Measurements from ENCODE around the gene LRRFIP2.

DNA sequence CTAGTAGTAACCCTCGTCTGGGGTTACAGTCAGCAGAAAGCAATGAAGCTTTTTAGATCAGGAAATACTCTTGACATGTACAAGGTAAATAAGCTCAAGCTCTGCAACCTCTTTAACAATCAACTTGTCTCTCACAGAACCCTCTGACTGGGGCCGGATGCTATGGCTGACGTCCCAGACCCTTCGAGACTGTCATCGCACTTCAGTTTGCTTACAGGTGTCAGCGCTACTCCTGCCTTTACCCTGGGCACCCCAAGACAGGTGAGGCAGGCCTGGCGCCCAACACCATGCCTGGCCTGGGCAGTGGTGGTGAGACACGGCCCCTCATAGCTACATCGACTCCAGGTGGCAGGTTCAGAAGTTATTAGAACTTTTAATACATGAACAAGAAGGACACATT lies 30.6 kb downstream of the LRRFIP2 start:
- no peak for TF ChIP-seq CEBPB (IDR thresholded peaks at IDR 0.05; ENCODE audit: low read depth, low read length)
- no peak for TF ChIP-seq POLR2A (IDR thresholded peaks at IDR 0.05; ENCODE audit: low read depth, low read length)
- TF ChIP-seq, protein P1, sequence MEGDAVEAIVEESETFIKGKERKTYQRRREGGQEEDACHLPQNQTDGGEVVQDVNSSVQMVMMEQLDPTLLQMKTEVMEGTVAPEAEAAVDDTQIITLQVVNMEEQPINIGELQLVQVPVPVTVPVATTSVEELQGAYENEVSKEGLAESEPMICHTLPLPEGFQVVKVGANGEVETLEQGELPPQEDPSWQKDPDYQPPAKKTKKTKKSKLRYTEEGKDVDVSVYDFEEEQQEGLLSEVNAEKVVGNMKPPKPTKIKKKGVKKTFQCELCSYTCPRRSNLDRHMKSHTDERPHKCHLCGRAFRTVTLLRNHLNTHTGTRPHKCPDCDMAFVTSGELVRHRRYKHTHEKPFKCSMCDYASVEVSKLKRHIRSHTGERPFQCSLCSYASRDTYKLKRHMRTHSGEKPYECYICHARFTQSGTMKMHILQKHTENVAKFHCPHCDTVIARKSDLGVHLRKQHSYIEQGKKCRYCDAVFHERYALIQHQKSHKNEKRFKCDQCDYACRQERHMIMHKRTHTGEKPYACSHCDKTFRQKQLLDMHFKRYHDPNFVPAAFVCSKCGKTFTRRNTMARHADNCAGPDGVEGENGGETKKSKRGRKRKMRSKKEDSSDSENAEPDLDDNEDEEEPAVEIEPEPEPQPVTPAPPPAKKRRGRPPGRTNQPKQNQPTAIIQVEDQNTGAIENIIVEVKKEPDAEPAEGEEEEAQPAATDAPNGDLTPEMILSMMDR (conservative IDR thresholded peaks at IDR 0.05; ENCODE audit: low read depth, low read length): no peak
- TF ChIP-seq, protein P2, sequence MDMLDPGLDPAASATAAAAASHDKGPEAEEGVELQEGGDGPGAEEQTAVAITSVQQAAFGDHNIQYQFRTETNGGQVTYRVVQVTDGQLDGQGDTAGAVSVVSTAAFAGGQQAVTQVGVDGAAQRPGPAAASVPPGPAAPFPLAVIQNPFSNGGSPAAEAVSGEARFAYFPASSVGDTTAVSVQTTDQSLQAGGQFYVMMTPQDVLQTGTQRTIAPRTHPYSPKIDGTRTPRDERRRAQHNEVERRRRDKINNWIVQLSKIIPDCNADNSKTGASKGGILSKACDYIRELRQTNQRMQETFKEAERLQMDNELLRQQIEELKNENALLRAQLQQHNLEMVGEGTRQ (IDR thresholded peaks at IDR 0.05; ENCODE audit: low read depth, low read length): no peak
- no peak for TF ChIP-seq MXI1 (IDR thresholded peaks at IDR 0.05; ENCODE audit: borderline replicate concordance, low read depth, low read length)
- no peak for TF ChIP-seq BHLHE40 (IDR thresholded peaks at IDR 0.05; ENCODE audit: low read depth, low read length)
- no peak for TF ChIP-seq SMC3 (IDR thresholded peaks at IDR 0.05; ENCODE audit: low read depth, low read length)
- TF ChIP-seq RAD21 (IDR thresholded peaks at IDR 0.05; ENCODE audit: low read length): no peak
- no peak for TF ChIP-seq FOS (IDR thresholded peaks at IDR 0.05; ENCODE audit: low read depth, low read length)
- TF ChIP-seq CHD1 (IDR thresholded peaks at IDR 0.05; ENCODE audit: low read depth, low read length): no peak
- no peak for TF ChIP-seq RFX5 (IDR thresholded peaks at IDR 0.05; ENCODE audit: low read depth, low read length)
- TF ChIP-seq, protein P3, sequence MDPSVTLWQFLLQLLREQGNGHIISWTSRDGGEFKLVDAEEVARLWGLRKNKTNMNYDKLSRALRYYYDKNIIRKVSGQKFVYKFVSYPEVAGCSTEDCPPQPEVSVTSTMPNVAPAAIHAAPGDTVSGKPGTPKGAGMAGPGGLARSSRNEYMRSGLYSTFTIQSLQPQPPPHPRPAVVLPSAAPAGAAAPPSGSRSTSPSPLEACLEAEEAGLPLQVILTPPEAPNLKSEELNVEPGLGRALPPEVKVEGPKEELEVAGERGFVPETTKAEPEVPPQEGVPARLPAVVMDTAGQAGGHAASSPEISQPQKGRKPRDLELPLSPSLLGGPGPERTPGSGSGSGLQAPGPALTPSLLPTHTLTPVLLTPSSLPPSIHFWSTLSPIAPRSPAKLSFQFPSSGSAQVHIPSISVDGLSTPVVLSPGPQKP (IDR thresholded peaks at IDR 0.05; ENCODE audit: borderline replicate concordance, low read depth, low read length): no peak
- TF ChIP-seq RCOR1 (IDR thresholded peaks at IDR 0.05; ENCODE audit: insufficient replicate concordance, low read length): no peak
- TF ChIP-seq MAZ (IDR thresholded peaks at IDR 0.05; ENCODE audit: borderline replicate concordance, low read depth, low read length): no peak

Data from IMR-90 (cell line).